GM18909 (cell line): Measurements from ENCODE around the gene DTNBP1.

ENCODE experiments used
- ATAC-seq: cut with Tn5 transposase; IDR thresholded peaks from one replicate; pipeline ENCODE4 v1.9.1; 2021; ENCODE audit warnings: mild to moderate bottlenecking; ENCODE audit not compliant: unreplicated experiment, poor library complexity

Gene DTNBP1

GRCh38 chr6:15520626-15521203 lies 142.1 kb downstream of the DTNBP1 start:
- no peak for ATAC-seq

GRCh38 chr6:15519681-15520080 lies 143.1 kb downstream of the DTNBP1 start:
- no peak for ATAC-seq

- ATAC-seq, result no peak
Measured at GRCh38 chr6:15518878-15519277, 143.9 kb downstream of the DTNBP1 start.

GRCh38 chr6:15518057-15518456 lies 144.8 kb downstream of the DTNBP1 start:
- no peak for ATAC-seq

GRCh38 chr6:15517600-15517999 lies 145.2 kb downstream of the DTNBP1 start:
- no peak for ATAC-seq

GRCh38 chr6:15516923-15517560 lies 145.8 kb downstream of the DTNBP1 start:
- no peak for ATAC-seq

GRCh38 chr6:15516378-15516777 lies 146.4 kb downstream of the DTNBP1 start:
- ATAC-seq, result no peak

- no peak for ATAC-seq
Measured at GRCh38 chr6:15515660-15516375, 147.0 kb downstream of the DTNBP1 start.

GRCh38 chr6:15515226-15515625 lies 147.6 kb downstream of the DTNBP1 start:
- ATAC-seq, result no peak

- ATAC-seq, result no peak
Measured at GRCh38 chr6:15513801-15514711, 148.8 kb downstream of the DTNBP1 start.

GRCh38 chr6:15513131-15513771 lies 149.6 kb downstream of the DTNBP1 start:
- no peak for ATAC-seq

- ATAC-seq, result no peak
Measured at GRCh38 chr6:15512721-15513120, 150.1 kb downstream of the DTNBP1 start.

GRCh38 chr6:15512126-15512525 lies 150.7 kb downstream of the DTNBP1 start:
- ATAC-seq, result no peak

- ATAC-seq, result no peak
Measured at GRCh38 chr6:15511248-15512125, 151.3 kb downstream of the DTNBP1 start.

- no peak for ATAC-seq
Measured at GRCh38 chr6:15510536-15511247, 152.1 kb downstream of the DTNBP1 start.

GRCh38 chr6:15510121-15510520 lies 152.7 kb downstream of the DTNBP1 start:
- no peak for ATAC-seq

GRCh38 chr6:15509335-15509933 lies 153.4 kb downstream of the DTNBP1 start:
- ATAC-seq, result no peak

- no peak for ATAC-seq
Measured at GRCh38 chr6:15508931-15509330, 153.9 kb downstream of the DTNBP1 start.
